ENCODE results near the gene B3GALT4.

DNA sequence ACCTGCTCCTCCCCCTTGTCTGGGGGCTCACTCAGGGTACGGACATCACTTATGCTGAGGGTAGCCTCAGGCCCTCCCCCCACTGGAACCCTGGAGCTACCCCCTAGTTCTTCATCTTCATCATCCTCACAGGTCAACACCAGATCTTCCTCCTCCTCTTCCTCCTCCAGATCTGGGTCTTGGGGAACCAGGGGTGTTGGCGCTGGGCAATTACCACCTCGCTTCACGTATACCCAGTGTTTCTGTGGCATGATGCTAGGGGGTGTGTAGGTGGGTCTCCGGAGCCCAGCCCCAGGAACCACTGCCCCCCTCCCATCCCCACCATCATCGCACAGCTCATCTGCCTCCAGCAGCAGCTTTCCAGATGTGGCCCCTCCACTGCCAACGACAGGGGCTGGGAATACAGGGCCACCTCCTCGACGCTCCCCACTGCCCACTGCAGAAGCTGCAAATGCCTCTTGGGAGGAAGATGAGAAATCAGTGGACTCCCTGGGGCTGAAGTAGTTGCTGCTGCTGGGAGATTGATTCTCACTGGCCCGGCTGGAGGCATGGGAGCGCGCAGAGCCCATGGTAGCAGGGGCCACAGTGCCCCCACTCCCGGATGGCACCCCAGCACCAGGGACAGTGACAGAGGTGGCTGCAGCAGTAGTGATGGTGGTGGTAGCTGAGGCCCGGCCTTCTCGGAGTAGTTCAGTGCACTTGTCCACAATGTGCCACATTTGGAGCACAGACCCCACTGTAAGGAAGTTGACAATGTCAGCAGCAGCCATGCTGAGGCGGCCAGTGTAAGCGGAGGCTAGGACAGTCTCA is 39.1 kb downstream of the B3GALT4 start:
- TF ChIP-seq CTCF (IDR thresholded peaks at IDR 0.05; ENCODE audit: low read depth, low read length, poor library complexity, severe bottlenecking) (no peak), EZH2phosphoT487 (IDR thresholded peaks at IDR 0.05; ENCODE audit: borderline replicate concordance, low read length) (no peak)
